CD14-positive monocyte (primary cell): Measurements from ENCODE around the gene ETDC. TPM values are rescaled to one million over a fixed set of nuclear protein-coding genes. Genes with fewer than 3 reads are reported as not detected.

Source experiments
- DNase-seq, 3 donors: peaks; one replicate each; pipeline ENCODE4 v3.0.0-alpha.2; 2011 to 2022
- H2AFZ ChIP-seq: 2 replicates; pipeline ENCODE4 v1.6.0; 2012; ENCODE audit warnings: mild to moderate bottlenecking, low read depth, low read length, inconsistent platforms; ENCODE audit not compliant: insufficient read depth, poor library complexity, severe bottlenecking
- H3K27ac ChIP-seq, 2 donors: 1 replicate in 1 of 2; 2 replicates in 1 of 2; pipeline ENCODE4 v1.5.1; 2012 to 2013; ENCODE audit warnings: low read length in 2 of 2, control low read depth in 1 of 2, inconsistent platforms in 1 of 2, low read depth in 1 of 2, mild to moderate bottlenecking in 1 of 2
- H3K27me3 ChIP-seq, 2 donors: one replicate each; pipeline versions ENCODE4 v1.6.0 to v1.6.1; 2011 to 2013; ENCODE audit warnings: low read length in 2 of 2; ENCODE audit not compliant: control insufficient read depth in 2 of 2, insufficient read depth in 2 of 2
- H3K36me3 ChIP-seq, 2 donors: replicated peaks in 1 of 2; 1 replicate in 1 of 2; 2 replicates in 1 of 2; pipeline versions ENCODE4 v1.5.1 to v1.6.1; 2012 to 2013; ENCODE audit warnings: low read length in 2 of 2, control low read depth in 1 of 2, inconsistent platforms in 1 of 2, mild to moderate bottlenecking in 1 of 2; ENCODE audit not compliant: insufficient read depth in 2 of 2, control insufficient read depth in 1 of 2
- H3K4me1 ChIP-seq, 2 donors: 1 replicate in 1 of 2; 2 replicates in 1 of 2; pipeline versions ENCODE4 v1.5.1 to v1.6.1; 2012 to 2013; ENCODE audit warnings: low read length in 2 of 2, control low read depth in 1 of 2, inconsistent platforms in 1 of 2, mild to moderate bottlenecking in 1 of 2, moderate library complexity in 1 of 2; ENCODE audit not compliant: insufficient read depth in 2 of 2, control insufficient read depth in 1 of 2
- H3K4me2 ChIP-seq: replicated peaks from 2 replicates; pipeline ENCODE3; 2012; ENCODE audit warnings: low read length, moderate library complexity, mild to moderate bottlenecking; ENCODE audit not compliant: poor library complexity, severe bottlenecking; ENCODE audit errors: extremely low read depth
- H3K4me3 ChIP-seq, 3 experiments: fragments of 200-600 bp in 1 of 3; sonication (generic) in 1 of 3; replicated peaks in 1 of 3; 1 replicate in 2 of 3; 2 replicates in 1 of 3; pipeline ENCODE4 v1.5.1; 2011 to 2013; ENCODE audit warnings: low read length in 3 of 3, mild to moderate bottlenecking in 3 of 3, control low read depth in 2 of 3, low read depth in 2 of 3, inconsistent platforms in 1 of 3, moderate library complexity in 1 of 3
- H3K79me2 ChIP-seq: 2 replicates; pipeline ENCODE4 v1.6.0; 2012; ENCODE audit warnings: mild to moderate bottlenecking, control low read depth, inconsistent platforms, low read length, moderate library complexity; ENCODE audit not compliant: insufficient read depth
- H3K9ac ChIP-seq: 2 replicates; pipeline ENCODE4 v1.6.0; 2017; ENCODE audit warnings: low read length, mild to moderate bottlenecking; ENCODE audit not compliant: insufficient read depth, poor library complexity, severe bottlenecking
- H3K9me3 ChIP-seq, 2 donors: replicated peaks in 1 of 2; 1 replicate in 1 of 2; 2 replicates in 1 of 2; pipeline versions ENCODE4 v1.5.1 to v1.6.1; 2012 to 2013; ENCODE audit warnings: low read length in 2 of 2, control low read depth in 1 of 2; ENCODE audit not compliant: control insufficient read depth in 1 of 2, insufficient read depth in 1 of 2
- H4K20me1 ChIP-seq: 2 replicates; pipeline ENCODE4 v1.6.0; 2012; ENCODE audit warnings: mild to moderate bottlenecking, low read length, control low read depth, moderate library complexity; ENCODE audit not compliant: insufficient read depth
- H3K27ac Mint-ChIP-seq, 7 donors: one replicate each; pipeline ENCODE4 v1.8.0; 2020; ENCODE audit warnings: mild to moderate bottlenecking in 7 of 7, mixed read lengths in 7 of 7, moderate library complexity in 6 of 7, inconsistent platforms in 2 of 7
- H3K27me3 Mint-ChIP-seq, 3 donors: one replicate each; pipeline ENCODE4 v1.8.0; 2021 to 2022; ENCODE audit warnings: low read depth in 3 of 3, mild to moderate bottlenecking in 3 of 3, mixed read lengths in 3 of 3, moderate library complexity in 3 of 3, inconsistent platforms in 1 of 3
- H3K36me3 Mint-ChIP-seq, 2 donors: one replicate each; pipeline ENCODE4 v1.8.0; 2020; ENCODE audit warnings: mixed read lengths in 2 of 2, inconsistent platforms in 1 of 2, mild to moderate bottlenecking in 1 of 2
- H3K4me1 Mint-ChIP-seq: one replicate; pipeline ENCODE4 v1.8.0; 2020; ENCODE audit warnings: mild to moderate bottlenecking, mixed read lengths
- H3K4me3 Mint-ChIP-seq, 2 donors: one replicate each; pipeline ENCODE4 v1.8.0; 2020; ENCODE audit warnings: mild to moderate bottlenecking in 2 of 2, mixed read lengths in 2 of 2, moderate library complexity in 1 of 2
- H3K9me3 Mint-ChIP-seq, 7 donors: one replicate each; pipeline ENCODE4 v1.8.0; 2020 to 2022; ENCODE audit warnings: mixed read lengths in 7 of 7, mild to moderate bottlenecking in 6 of 7, moderate library complexity in 6 of 7, inconsistent platforms in 2 of 7
- CTCF ChIP-seq: fragments of 200-600 bp; IDR thresholded peaks from one replicate; pipeline ENCODE4 v1.8.0; 2022; ENCODE audit warnings: antibody characterized with exemption, mild to moderate bottlenecking
- WGBS: methylation state at CpG from one replicate; pipeline ENCODE4 v1.1.5; 2013; ENCODE audit warnings: missing lambda C conversion rate; ENCODE audit not compliant: insufficient coverage; 5-methylcytosine and 5-hydroxymethylcytosine counted together
- intact Hi-C, 2 donors: fragments of 100-400 bp; cut with micrococcal nuclease; formaldehyde crosslinking; loops; one replicate each; pipeline versions ENCODE4 v1.15.0 to v1.15.1; 2023
- polyA plus RNA-seq, 3 donors: library from polyadenylated mRNA; depleted of rRNA in 1 of 3; unstranded in 2 of 3; stranded (reverse) in 1 of 3; fragments of 300-500 nt in 2 of 3; fragments of >200 nt in 1 of 3; fragmentation: Illumina TruSeq in 2 of 3; gene quantifications; 1 replicate in 2 of 3; 2 replicates in 1 of 3; pipeline ENCODE4 v1.2.3, GENCODE V29; 2012 to 2021

The ETDC gene
- polyA plus RNA-seq, 3 donors = not detected

- Histone ChIP-seq H3K9ac (no peak overlapping the region), H3K4me3 (no peak overlapping the region), H3K4me2 (peak overlapping the region; percentile 30), H3K27ac (peak overlapping the region; percentile 55 to 73), H4K20me1 (peaks cover 11% of the 10 kb centered on the region), H3K4me1 (peaks cover 46 to 47% of the 10 kb centered on the region in 2 donors), H2AFZ (no peak overlapping the region), H3K27me3 (no peaks in the 10 kb centered on the region), H3K79me2 (peaks cover 21% of the 10 kb centered on the region), H3K9me3 (no peaks in the 10 kb centered on the region), H3K36me3 (peaks cover 18 to 24% of the 10 kb centered on the region in 2 donors)
- H3K9me3 Mint-ChIP-seq = peaks cover 0 to 18% (median 5%) of the 10 kb centered on the region in 7 donors
- peaks cover 18 to 21% of the 10 kb centered on the region in 2 donors for H3K36me3 Mint-ChIP-seq
- H3K27me3 Mint-ChIP-seq = peaks cover 0 to 3% (median 0%) of the 10 kb centered on the region in 3 donors
- WGBS = 60% methylated on average over 1 of the region's 6 CpGs
- DNase-seq = peak in 1 of 3 donors; percentile 4
- no peak for TF ChIP-seq CTCF
- intact Hi-C loops = no loop called here
- peaks cover 48% of the 10 kb centered on the region for H3K4me1 Mint-ChIP-seq
- peak overlapping the region in 1 of 2 donors; percentile 48 for H3K4me3 Mint-ChIP-seq
- H3K27ac Mint-ChIP-seq = peak overlapping the region; percentile 46 to 90 (median 87)
These were observed 37.7 kb downstream of the ETDC start for GRCh38 chrX:135346975-135347374.

DNA sequence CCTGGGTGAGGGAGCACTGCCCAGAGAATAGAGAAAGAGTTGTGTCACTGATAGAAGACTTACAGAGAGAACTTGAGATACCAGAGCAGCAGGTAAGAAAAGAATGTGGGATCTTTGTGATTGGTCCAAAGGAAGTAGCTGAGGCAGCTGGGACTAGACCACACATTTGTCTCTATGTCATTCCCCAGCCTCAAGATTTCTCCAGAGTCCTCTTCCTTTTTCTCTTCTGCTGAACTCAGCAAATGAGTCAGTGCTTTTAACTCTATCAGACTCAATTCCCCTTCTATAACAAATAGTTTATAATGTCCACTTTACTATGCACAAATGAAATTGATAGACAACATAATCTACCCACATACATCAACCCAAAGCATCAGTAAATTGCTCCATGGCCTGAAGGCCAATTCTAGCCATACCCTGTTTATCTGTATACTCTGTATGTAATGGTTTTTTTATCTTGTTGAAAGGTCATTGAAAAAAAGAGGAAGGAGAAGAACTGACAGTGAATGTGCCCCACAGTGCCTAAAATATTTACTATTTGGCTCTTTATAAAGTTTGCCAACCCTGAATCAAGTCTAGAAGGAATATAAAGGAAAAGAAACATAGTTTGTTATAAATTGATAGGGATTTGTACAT is 38.2 kb downstream of the ETDC start:
- no peaks in the 10 kb centered on the region for H3K9me3 ChIP-seq
- H3K4me2 ChIP-seq = peak overlapping the region; percentile 30
- H3K4me1 Mint-ChIP-seq = peaks cover 43% of the 10 kb centered on the region
- TF ChIP-seq CTCF = no peak
- peaks cover 18 to 24% of the 10 kb centered on the region in 2 donors for H3K36me3 ChIP-seq
- peaks cover 16% of the 10 kb centered on the region for H3K79me2 ChIP-seq
- no peaks in the 10 kb centered on the region for H3K27me3 ChIP-seq
- no peak overlapping the region for H3K4me3 ChIP-seq
- H3K4me3 Mint-ChIP-seq = peak overlapping the region in 1 of 2 donors; percentile 48
- H3K9ac ChIP-seq = no peak overlapping the region
- H3K27me3 Mint-ChIP-seq = peaks cover 0 to 3% (median 0%) of the 10 kb centered on the region in 3 donors
- DNase-seq = peak; percentile 20 to 46 (median 41)
- peaks cover 41 to 42% of the 10 kb centered on the region in 2 donors for H3K4me1 ChIP-seq
- peaks cover 5% of the 10 kb centered on the region for H4K20me1 ChIP-seq
- no peak overlapping the region for H2AFZ ChIP-seq
- H3K27ac ChIP-seq = peak overlapping the region; percentile 55 to 73
- intact Hi-C loops = no loop called here
- H3K9me3 Mint-ChIP-seq = peaks cover 0 to 18% (median 5%) of the 10 kb centered on the region in 7 donors
- H3K36me3 Mint-ChIP-seq = peaks cover 18 to 21% of the 10 kb centered on the region in 2 donors
- H3K27ac Mint-ChIP-seq = peak overlapping the region; percentile 46 to 90 (median 87)
